Mammary epithelial cell (primary cell): Measurements from ENCODE around the gene WAC.

ENCODE experiments used
- EZH2 ChIP-seq: IDR thresholded peaks from 2 replicates; pipeline ENCODE4 v1.6.1; 2012; ENCODE audit warnings: low read length, inconsistent platforms, borderline replicate concordance
- TF ChIP-seq, protein P1 (sequence below), 2 donors: IDR thresholded peaks in 1 of 2; conservative IDR thresholded peaks in 1 of 2; 2 replicates each; pipeline ENCODE4 v1.5.1; 2011 to 2012; ENCODE audit warnings: inconsistent platforms in 2 of 2, low read length in 2 of 2, mild to moderate bottlenecking in 2 of 2, control low read depth in 1 of 2, low read depth in 1 of 2; ENCODE audit not compliant: insufficient read depth in 1 of 2; ENCODE audit errors: extremely low read depth in 1 of 2

- TF ChIP-seq, protein P1, sequence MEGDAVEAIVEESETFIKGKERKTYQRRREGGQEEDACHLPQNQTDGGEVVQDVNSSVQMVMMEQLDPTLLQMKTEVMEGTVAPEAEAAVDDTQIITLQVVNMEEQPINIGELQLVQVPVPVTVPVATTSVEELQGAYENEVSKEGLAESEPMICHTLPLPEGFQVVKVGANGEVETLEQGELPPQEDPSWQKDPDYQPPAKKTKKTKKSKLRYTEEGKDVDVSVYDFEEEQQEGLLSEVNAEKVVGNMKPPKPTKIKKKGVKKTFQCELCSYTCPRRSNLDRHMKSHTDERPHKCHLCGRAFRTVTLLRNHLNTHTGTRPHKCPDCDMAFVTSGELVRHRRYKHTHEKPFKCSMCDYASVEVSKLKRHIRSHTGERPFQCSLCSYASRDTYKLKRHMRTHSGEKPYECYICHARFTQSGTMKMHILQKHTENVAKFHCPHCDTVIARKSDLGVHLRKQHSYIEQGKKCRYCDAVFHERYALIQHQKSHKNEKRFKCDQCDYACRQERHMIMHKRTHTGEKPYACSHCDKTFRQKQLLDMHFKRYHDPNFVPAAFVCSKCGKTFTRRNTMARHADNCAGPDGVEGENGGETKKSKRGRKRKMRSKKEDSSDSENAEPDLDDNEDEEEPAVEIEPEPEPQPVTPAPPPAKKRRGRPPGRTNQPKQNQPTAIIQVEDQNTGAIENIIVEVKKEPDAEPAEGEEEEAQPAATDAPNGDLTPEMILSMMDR (conservative IDR thresholded peaks at IDR 0.05 in 1 of 2, IDR thresholded peaks at IDR 0.05 in 1 of 2; ENCODE audit: extremely low read depth in 1 of 2, insufficient read depth in 1 of 2, low read depth in 1 of 2, low read length in 2 of 2) = no peak
- no peak for TF ChIP-seq EZH2
Measured at GRCh38 chr10:28554009-28554408, 21.1 kb downstream of the WAC start.
